Measurements from ENCODE around the gene TMEM141.
"Not testable (repeated sequence)": the region's sequence is repeated elsewhere in the genome, so short reads cannot be mapped to it uniquely, and the experiment has no call there.

TMEM141 gene

DNA sequence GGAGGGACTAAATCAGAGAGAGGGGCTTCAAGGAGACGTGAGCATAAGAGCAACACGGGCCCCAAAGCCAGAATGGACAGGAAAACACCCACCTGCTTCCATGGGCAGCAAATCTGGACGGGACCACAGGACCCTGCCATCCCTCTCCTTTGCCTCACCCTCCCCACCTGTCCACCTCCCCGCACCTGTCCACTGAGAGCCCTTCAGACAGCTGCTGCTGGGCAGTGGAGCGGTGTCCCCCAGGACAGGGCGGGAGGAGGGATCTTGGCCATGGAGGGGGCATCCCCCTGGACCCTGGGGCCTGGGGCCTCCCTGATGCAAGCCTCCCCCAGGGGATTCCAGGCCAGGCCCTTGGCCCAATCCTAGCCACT lies 7.5 kb downstream of the TMEM141 start:
- H3K79me2 ChIP-seq (ENCODE audit: control insufficient read depth, insufficient read depth, low read length, unreplicated experiment), result no peaks in the 10 kb centered on the region
- H3K27me3 ChIP-seq (ENCODE audit: insufficient read depth, low read length), result peaks cover 36% of the 10 kb centered on the region
- no peak overlapping the region for H3K4me3 ChIP-seq (ENCODE audit: low read depth, low read length)
- no peak overlapping the region for H2AFZ ChIP-seq (ENCODE audit: low read length, unreplicated experiment)
- H3K4me1 ChIP-seq (ENCODE audit: control insufficient read depth, insufficient read depth, low read length, unreplicated experiment), result peaks cover 11% of the 10 kb centered on the region
- H3K36me3 ChIP-seq (ENCODE audit: insufficient read depth, low read length), result no peaks in the 10 kb centered on the region
- H3K27ac ChIP-seq (ENCODE audit: low read depth, low read length), result no peak overlapping the region

DNA sequence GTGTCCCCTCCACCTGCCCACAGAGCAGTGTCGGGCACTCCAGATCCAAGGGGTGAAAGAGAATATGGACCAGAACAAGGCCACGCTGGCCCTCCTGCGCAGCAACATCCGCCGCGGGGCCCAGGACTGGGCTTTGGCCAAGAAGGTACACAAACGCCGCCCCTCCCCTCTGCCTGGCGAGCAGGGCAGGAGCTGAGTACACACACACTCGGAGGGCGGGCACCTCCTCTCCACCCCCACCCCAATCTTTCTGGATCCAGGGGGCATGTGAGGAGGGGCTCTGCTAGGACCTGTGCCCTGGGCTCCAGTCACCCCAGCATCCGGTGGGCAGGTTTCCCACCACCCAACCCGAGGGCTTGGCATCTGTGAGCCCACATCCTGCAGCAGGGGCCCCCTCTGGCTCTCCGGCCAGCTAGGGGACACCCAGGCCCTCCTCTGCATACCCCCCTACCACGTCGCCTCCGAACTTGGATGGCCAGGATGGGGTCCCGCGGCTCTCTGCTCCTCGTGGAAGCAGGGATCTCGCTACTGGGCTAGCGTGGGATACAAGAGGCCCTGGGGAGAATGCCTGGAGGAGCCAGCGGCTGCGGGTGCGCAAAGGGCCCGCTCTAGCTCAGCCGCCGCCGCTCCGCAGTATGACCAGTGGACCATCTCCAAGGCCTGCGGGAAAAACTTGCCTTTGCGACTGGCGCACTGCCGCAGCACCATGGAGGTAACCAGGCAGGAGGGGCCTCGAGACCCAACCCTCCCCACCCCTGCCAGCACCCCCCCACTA lies 8.1 kb downstream of the TMEM141 start:
- peaks cover 11% of the 10 kb centered on the region for H3K4me1 ChIP-seq (ENCODE audit: control insufficient read depth, insufficient read depth, low read length, unreplicated experiment)
- H3K36me3 ChIP-seq (ENCODE audit: insufficient read depth, low read length), result no peaks in the 10 kb centered on the region
- H2AFZ ChIP-seq (ENCODE audit: low read length, unreplicated experiment), result no peak overlapping the region
- peaks cover 36% of the 10 kb centered on the region for H3K27me3 ChIP-seq (ENCODE audit: insufficient read depth, low read length)
- H3K79me2 ChIP-seq (ENCODE audit: control insufficient read depth, insufficient read depth, low read length, unreplicated experiment), result no peaks in the 10 kb centered on the region
- no peak overlapping the region for H3K27ac ChIP-seq (ENCODE audit: low read depth, low read length)
- H3K4me3 ChIP-seq (ENCODE audit: low read depth, low read length), result no peak overlapping the region

DNA sequence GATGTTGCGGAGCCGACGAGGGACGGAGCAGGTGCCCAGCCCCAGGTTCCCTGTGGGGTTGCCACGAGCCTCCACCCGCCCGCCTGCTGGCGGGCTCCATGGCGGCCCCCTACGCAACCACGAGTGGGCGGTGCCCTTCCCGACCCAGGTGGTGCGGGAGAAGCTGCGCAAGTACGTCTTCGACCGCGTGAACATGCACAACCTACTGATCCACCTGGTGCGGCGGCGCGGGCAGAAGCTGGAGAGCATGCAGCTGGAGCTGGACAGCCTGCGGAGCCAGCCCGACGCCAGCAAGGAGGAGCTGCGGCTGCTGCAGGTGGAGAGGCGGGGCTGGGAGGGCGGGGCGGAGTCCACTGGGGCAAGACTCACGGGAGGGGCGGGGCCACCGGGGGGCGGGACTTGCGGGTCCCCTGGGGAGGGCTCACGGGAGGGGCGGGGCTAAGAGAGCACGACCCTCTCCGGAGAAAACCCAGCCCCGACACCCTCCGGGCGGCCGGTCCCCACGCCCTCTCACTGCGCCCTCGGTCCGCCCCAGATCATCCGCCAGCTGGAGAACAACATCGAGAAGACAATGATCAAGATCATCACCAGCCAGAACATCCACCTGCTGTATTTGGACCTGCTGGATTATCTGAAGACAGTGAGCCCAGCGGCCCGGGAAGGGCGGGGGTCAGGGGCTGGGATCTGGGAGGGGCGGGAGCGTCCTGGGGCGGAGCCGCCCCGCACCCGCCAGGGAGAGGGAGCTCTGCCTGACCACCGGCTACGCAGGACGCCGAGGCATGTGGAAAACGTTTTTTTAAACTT lies 8.9 kb downstream of the TMEM141 start:
- Histone ChIP-seq H3K79me2 (ENCODE audit: control insufficient read depth, insufficient read depth, low read length, unreplicated experiment) (no peaks in the 10 kb centered on the region), H2AFZ (ENCODE audit: low read length, unreplicated experiment) (no peak overlapping the region), H3K36me3 (ENCODE audit: insufficient read depth, low read length) (no peaks in the 10 kb centered on the region), H3K4me3 (ENCODE audit: low read depth, low read length) (peak overlapping the region; percentile 61), H3K27me3 (ENCODE audit: insufficient read depth, low read length) (peaks cover 36% of the 10 kb centered on the region), H3K4me1 (ENCODE audit: control insufficient read depth, insufficient read depth, low read length, unreplicated experiment) (peaks cover 11% of the 10 kb centered on the region), H3K27ac (ENCODE audit: low read depth, low read length) (no peak overlapping the region)

DNA sequence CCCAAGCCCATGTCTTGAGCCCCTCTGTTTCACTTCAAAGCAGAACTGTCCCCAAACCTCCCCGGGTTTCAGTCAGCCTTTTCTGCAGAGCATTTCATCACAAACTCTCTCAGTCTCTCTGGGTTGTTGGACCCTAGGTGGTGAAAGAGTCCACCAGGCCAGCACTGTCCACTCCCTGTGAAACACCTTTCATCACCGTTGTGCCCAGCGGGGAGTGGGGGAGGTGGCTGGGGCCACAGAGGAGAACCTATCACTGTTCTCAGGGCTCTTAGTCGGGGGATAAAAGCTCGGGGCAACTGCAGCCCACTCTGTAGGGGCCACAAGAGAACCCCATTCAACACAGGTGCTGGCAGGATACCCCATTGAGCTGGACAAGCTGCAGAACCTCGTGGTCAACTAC lies 11.2 kb downstream of the TMEM141 start:
- Histone ChIP-seq H2AFZ (ENCODE audit: low read length, unreplicated experiment) (no peak overlapping the region), H3K4me3 (ENCODE audit: low read depth, low read length) (no peak overlapping the region), H3K4me1 (ENCODE audit: control insufficient read depth, insufficient read depth, low read length, unreplicated experiment) (peaks cover 20% of the 10 kb centered on the region), H3K27ac (ENCODE audit: low read depth, low read length) (no peak overlapping the region), H3K36me3 (ENCODE audit: insufficient read depth, low read length) (no peaks in the 10 kb centered on the region), H3K79me2 (ENCODE audit: control insufficient read depth, insufficient read depth, low read length, unreplicated experiment) (peaks cover 6% of the 10 kb centered on the region), H3K27me3 (ENCODE audit: insufficient read depth, low read length) (peaks cover 36% of the 10 kb centered on the region)

DNA sequence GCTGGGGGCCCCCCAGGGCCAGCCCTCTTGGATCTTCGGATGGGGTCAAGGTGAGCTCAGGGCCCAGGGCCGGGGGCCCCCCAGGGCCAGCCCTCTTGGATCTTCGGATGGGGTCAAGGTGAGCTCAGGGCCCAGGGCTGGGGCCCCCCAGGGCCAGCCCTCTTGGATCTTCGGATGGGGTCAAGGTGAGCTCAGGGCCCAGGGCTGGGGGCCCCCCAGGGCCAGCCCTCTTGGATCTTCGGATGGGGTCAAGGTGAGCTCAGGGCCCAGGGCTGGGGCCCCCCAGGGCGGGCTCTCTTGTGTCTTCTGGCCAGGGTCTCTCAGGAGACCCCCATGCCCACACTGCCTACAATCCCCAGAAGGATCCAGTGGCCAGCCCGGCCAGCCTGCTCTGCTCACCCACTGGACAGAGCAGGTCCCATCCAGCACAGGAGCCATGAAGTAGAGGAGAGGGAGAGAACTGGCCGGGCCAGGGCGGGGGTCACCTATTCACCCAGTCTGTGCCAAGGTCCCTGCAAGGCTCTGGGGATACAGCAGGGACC lies 11.9 kb downstream of the TMEM141 start:
- H3K79me2 ChIP-seq (ENCODE audit: control insufficient read depth, insufficient read depth, low read length, unreplicated experiment); H3K27ac ChIP-seq (ENCODE audit: low read depth, low read length); H3K4me3 ChIP-seq (ENCODE audit: low read depth, low read length); H2AFZ ChIP-seq (ENCODE audit: low read length, unreplicated experiment); H3K36me3 ChIP-seq (ENCODE audit: insufficient read depth, low read length): not testable (repeated sequence)
- Histone ChIP-seq H3K27me3 (ENCODE audit: insufficient read depth, low read length) (peaks cover 36% of the 10 kb centered on the region), H3K4me1 (ENCODE audit: control insufficient read depth, insufficient read depth, low read length, unreplicated experiment) (peaks cover 20% of the 10 kb centered on the region)

DNA sequence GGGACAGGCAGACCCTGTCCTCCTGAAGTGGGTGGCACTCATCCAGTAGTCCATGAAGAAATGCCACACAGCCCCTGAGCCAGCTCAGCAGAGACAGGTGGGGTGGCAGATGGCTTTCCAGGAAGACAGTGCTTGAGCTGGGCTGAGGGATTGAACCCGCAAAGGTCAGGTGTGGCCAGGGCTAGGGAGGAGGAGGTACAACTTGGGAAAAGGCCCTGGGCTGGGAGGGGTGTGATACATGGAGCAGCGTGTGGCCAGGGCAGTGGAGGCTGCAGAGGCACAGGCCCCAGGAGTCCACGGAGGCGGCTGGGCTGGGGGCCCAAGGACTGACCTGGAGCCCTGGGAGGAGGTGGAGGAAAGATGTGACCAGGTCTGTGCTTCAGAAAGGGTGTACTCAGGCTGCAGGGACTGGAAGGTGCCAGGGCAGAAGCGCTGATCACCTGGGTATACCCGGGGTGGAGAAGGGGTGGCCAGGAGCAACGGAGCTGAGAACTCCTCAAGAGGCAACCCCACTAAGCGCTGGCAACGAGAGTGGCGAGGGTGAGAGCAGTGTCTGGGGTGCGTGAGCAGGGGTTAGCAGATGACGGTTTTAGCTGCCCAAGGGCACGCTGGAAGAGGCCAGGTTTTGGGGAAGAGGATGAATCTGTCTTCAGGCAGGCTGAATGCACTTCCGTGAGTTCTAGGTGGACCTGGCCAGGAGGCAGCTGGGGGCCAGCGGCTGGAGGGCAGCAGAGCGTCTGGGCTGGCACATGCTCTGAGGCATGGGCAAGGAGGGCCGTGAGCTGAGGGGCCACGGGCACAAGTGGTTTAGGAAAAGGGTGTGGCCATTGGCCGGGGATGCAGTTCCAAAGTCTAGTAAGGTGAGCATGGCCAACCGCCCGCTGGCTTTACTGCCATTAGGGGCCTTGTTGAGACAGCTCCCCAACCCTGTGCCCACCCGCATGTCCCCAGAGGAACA lies 12.7 kb downstream of the TMEM141 start:
- H3K79me2 ChIP-seq (ENCODE audit: control insufficient read depth, insufficient read depth, low read length, unreplicated experiment), result peaks cover 16% of the 10 kb centered on the region
- no peak overlapping the region for H3K4me3 ChIP-seq (ENCODE audit: low read depth, low read length)
- H2AFZ ChIP-seq (ENCODE audit: low read length, unreplicated experiment), result no peak overlapping the region
- H3K27ac ChIP-seq (ENCODE audit: low read depth, low read length), result no peak overlapping the region
- peaks cover 20% of the 10 kb centered on the region for H3K4me1 ChIP-seq (ENCODE audit: control insufficient read depth, insufficient read depth, low read length, unreplicated experiment)
- H3K36me3 ChIP-seq (ENCODE audit: insufficient read depth, low read length), result no peaks in the 10 kb centered on the region
- H3K27me3 ChIP-seq (ENCODE audit: insufficient read depth, low read length), result peaks cover 30% of the 10 kb centered on the region

DNA sequence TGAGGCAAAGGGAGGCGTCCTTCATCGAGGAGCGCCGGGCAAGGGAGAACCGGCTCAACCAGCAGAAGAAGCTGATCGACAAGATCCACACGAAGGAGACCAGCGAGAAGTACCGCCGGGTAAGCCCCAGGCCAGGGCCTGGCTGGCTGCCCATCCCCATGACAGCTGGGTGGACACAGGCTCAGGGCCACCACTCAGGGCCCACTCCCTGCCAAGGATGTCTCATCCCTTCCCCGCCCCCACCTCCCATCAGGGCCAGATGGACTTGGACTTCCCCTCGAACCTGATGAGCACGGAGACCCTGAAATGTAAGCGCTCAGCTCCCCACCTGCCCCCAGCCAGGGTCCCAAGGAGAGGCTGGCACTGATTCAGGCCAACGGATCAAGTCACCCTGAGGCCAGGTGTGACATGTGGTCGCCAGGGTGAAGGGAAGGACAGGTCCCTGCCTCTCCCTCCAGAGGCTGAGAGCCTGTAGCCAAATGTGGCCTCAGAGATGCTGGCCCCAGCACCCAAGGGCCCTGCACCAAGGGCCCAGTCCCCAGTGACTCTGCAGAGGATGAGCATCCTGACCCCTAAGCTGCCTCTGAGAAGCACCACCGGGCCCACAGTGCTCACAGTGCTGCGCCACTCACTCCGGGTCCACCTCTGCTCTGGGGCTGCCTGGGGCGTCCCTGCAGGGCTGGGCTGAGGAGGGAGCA lies 13.5 kb downstream of the TMEM141 start:
- no peak overlapping the region for H3K27ac ChIP-seq (ENCODE audit: low read depth, low read length)
- peaks cover 22% of the 10 kb centered on the region for H3K27me3 ChIP-seq (ENCODE audit: insufficient read depth, low read length)
- H3K79me2 ChIP-seq (ENCODE audit: control insufficient read depth, insufficient read depth, low read length, unreplicated experiment), result peaks cover 24% of the 10 kb centered on the region
- no peak overlapping the region for H3K4me3 ChIP-seq (ENCODE audit: low read depth, low read length)
- H2AFZ ChIP-seq (ENCODE audit: low read length, unreplicated experiment), result no peak overlapping the region
- peaks cover 22% of the 10 kb centered on the region for H3K4me1 ChIP-seq (ENCODE audit: control insufficient read depth, insufficient read depth, low read length, unreplicated experiment)
- H3K36me3 ChIP-seq (ENCODE audit: insufficient read depth, low read length), result no peaks in the 10 kb centered on the region

DNA sequence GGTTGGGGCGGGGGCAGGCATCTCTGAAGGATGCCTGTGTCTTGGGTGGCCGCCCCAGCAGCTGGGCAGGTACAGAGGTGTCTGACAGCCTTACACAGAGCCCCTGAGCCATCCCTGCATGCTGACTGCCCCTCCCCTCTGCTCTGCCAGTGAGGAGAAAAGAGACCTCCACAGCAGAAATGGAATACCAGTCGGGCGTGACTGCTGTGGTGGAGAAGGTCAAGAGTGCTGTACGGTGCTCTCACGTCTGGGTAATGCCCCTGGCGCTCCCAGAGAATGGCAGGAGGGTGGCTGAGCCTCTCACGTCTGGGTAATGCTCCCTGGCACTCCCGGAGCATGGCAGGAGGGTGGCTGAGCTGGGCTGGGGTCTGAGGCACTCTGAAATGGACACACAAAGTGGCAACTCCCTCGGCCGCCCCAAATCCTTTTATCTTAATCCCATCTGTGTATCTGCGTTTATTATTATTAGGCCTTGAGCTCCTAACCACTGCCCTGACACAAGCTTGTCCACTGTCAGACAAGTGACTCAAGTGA lies 14.1 kb downstream of the TMEM141 start:
- Histone ChIP-seq H3K4me1 (ENCODE audit: control insufficient read depth, insufficient read depth, low read length, unreplicated experiment) (peaks cover 24% of the 10 kb centered on the region), H2AFZ (ENCODE audit: low read length, unreplicated experiment) (no peak overlapping the region), H3K79me2 (ENCODE audit: control insufficient read depth, insufficient read depth, low read length, unreplicated experiment) (peaks cover 30% of the 10 kb centered on the region), H3K27ac (ENCODE audit: low read depth, low read length) (no peak overlapping the region), H3K27me3 (ENCODE audit: insufficient read depth, low read length) (peaks cover 18% of the 10 kb centered on the region), H3K36me3 (ENCODE audit: insufficient read depth, low read length) (peaks cover 4% of the 10 kb centered on the region; the same call in 1 of the 2 replicates), H3K4me3 (ENCODE audit: low read depth, low read length) (no peak overlapping the region)

DNA sequence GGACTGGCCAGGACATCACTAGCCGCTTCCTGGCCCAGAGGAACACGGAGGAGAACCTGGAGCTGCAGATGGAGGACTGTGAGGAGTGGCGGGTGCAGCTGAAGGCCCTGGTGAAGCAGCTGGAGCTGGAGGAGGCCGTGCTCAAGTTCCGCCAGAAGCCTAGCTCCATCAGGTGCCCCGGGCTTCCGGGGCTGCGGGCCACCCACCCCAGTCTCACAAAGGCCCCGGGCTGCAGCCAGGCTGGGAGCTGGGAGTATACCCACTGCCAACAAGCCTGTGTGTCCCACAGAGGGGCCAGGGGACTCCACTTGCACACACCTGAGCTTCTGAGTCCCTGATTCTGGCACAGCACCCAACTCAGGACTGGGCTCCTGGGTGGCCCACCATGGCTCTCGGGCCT lies 14.9 kb downstream of the TMEM141 start:
- peaks cover 12% of the 10 kb centered on the region for H3K27me3 ChIP-seq (ENCODE audit: insufficient read depth, low read length)
- no peak overlapping the region for H2AFZ ChIP-seq (ENCODE audit: low read length, unreplicated experiment)
- peaks cover 18% of the 10 kb centered on the region for H3K4me1 ChIP-seq (ENCODE audit: control insufficient read depth, insufficient read depth, low read length, unreplicated experiment)
- H3K4me3 ChIP-seq (ENCODE audit: low read depth, low read length), result peak overlapping the region; percentile 100; the same call in 1 of the 2 replicates
- H3K79me2 ChIP-seq (ENCODE audit: control insufficient read depth, insufficient read depth, low read length, unreplicated experiment), result peaks cover 37% of the 10 kb centered on the region
- peaks cover 8% of the 10 kb centered on the region; the same call in 1 of the 2 replicates for H3K36me3 ChIP-seq (ENCODE audit: insufficient read depth, low read length)
- H3K27ac ChIP-seq (ENCODE audit: low read depth, low read length), result no peak overlapping the region

Data from ACC112 (cell line).